HPDE6-E6E7 (cell line): ENCODE measurements around the gene ZNF208.
"Not testable (repeated sequence)": the region's sequence is repeated elsewhere in the genome, so short reads cannot be mapped to it uniquely, and the experiment has no call there.

ENCODE experiments used
- DNase-seq: peaks from one replicate; pipeline ENCODE4 v3.0.0; 2011; ENCODE audit warnings: missing footprints; ENCODE audit errors: extremely low spot score

Gene ZNF208

DNA sequence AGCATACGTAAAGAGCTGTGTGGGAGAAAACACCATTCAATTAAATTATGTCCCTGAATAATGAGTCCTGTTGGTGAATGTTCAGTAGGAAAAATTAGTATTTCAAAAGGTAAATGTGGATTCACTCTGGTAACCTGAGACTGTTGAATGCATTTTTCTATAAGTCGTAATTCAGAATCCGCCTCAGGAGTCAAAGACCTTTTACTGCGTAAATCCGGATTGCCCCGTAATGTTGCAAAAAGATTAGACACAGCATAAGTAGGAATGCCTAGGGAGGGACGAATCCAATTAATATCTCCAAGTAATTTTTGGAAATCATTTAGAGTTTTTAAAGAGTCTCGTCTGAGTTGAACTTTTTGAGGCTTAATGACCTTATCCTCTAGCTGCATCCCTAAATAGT is 126.0 kb downstream of the ZNF208 start:
- DNase-seq = not testable (repeated sequence)

DNA sequence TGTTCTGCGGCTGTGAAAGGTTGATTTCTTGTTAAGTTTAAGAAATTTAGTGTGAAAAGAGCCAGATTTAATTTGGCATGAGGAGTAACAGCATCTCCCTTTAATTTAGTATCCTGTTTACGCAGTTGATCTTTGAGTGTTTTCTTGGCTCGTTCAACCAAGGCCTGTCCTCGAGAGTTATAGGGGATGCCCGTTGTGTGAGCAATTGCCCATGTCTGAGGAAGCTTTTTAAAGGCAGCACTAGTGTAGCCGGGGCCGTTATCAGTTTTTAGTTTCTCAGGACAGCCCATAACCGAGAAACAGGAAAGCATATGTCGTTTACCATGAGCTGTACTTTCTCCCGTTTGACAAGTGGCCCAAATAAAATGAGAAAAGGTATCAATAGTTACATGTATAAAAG is 127.2 kb downstream of the ZNF208 start:
- DNase-seq = no peak
